HEK293 (cell line): ENCODE results near the gene TSHZ2.

Experiments
- CTCF ChIA-PET: fragments of 350-600 bp; formaldehyde crosslinking; extraction: SDS; loops from one replicate; lab custom pipeline; 2021; ENCODE audit warnings: antibody characterized with exemption; lab: Yijun Ruan, JAX
- POLR2A ChIA-PET: fragments of 300-600 bp; formaldehyde crosslinking; extraction: SDS; loops from one replicate; lab custom pipeline; 2020; ENCODE audit warnings: antibody characterized with exemption, inconsistent platforms; lab: Yijun Ruan, JAX
- H3K27ac ChIP-seq: fragments of 200-500 bp; sonication (Bioruptor generic); 2 replicates; pipeline ENCODE4 v1.5.1; 2014; ENCODE audit warnings: low read depth, low read length, control low read depth, inconsistent platforms; ENCODE audit errors: extremely low read depth
- H3K36me3 ChIP-seq, 2 experiments: fragments of 200-500 bp in 1 of 2; sonication (Bioruptor generic) in 1 of 2; 1 replicate in 1 of 2; 2 replicates in 1 of 2; pipeline ENCODE4 v1.5.1; 2014 to 2017; ENCODE audit warnings: inconsistent platforms in 2 of 2, low read length in 2 of 2; ENCODE audit not compliant: control insufficient read depth in 2 of 2, insufficient read depth in 1 of 2
- H3K4me1 ChIP-seq: fragments of 200-500 bp; sonication (Bioruptor generic); 2 replicates; pipeline ENCODE4 v1.5.1; 2014; ENCODE audit warnings: mild to moderate bottlenecking, low read length, inconsistent platforms; ENCODE audit not compliant: control insufficient read depth, insufficient read depth
- H3K4me3 ChIP-seq: 2 replicates; pipeline ENCODE4 v1.5.1; 2011; ENCODE audit warnings: low read depth, mild to moderate bottlenecking, control low read depth, low read length, moderate library complexity
- H3K9me3 ChIP-seq: fragments of 200-500 bp; sonication (Bioruptor generic); 2 replicates; pipeline ENCODE4 v1.5.1; 2014; ENCODE audit warnings: low read depth, low read length, inconsistent platforms; ENCODE audit not compliant: control insufficient read depth, insufficient read depth
- BCL11B ChIP-seq: fragments of 450-650 bp; formaldehyde crosslinking; IDR thresholded peaks from 2 replicates; pipeline ENCODE4 v1.5.1; 2016; ENCODE audit warnings: low read depth, missing biosample characterization, missing genetic modification characterization
- HOXD13 ChIP-seq: sonication (generic); formaldehyde crosslinking; IDR thresholded peaks from 2 replicates; pipeline ENCODE4 v1.8.0; 2022; ENCODE audit warnings: missing genetic modification reagents, borderline replicate concordance
- KLF1 ChIP-seq: fragments of 450-650 bp; formaldehyde crosslinking; IDR thresholded peaks from 2 replicates; pipeline ENCODE4 v1.5.1; 2016; ENCODE audit warnings: missing biosample characterization, missing genetic modification characterization
- MZF1 ChIP-seq: fragments of 450-650 bp; formaldehyde crosslinking; IDR thresholded peaks from 2 replicates; pipeline ENCODE4 v1.5.1; 2017; ENCODE audit warnings: missing biosample characterization, missing genetic modification characterization, borderline replicate concordance
- PRDM1 ChIP-seq: fragments of 450-650 bp; formaldehyde crosslinking; IDR thresholded peaks from 2 replicates; pipeline ENCODE4; 2016; ENCODE audit warnings: missing biosample characterization, missing genetic modification characterization
- PRDM6 ChIP-seq: fragments of 450-650 bp; formaldehyde crosslinking; IDR thresholded peaks from 2 replicates; pipeline ENCODE4 v1.5.1; 2017; ENCODE audit warnings: missing biosample characterization, missing genetic modification characterization
- SP7 ChIP-seq: fragments of 450-650 bp; formaldehyde crosslinking; IDR thresholded peaks from 2 replicates; pipeline ENCODE4 v1.5.1; 2016; ENCODE audit warnings: missing biosample characterization, missing genetic modification characterization
- WT1 ChIP-seq: fragments of 450-650 bp; formaldehyde crosslinking; IDR thresholded peaks from 2 replicates; pipeline ENCODE4 v1.5.1; 2016; ENCODE audit warnings: missing biosample characterization, missing genetic modification characterization
- ZBTB48 ChIP-seq: fragments of 450-650 bp; formaldehyde crosslinking; IDR thresholded peaks from 2 replicates; pipeline ENCODE4 v1.5.1; 2016; ENCODE audit warnings: missing biosample characterization, missing genetic modification characterization
- ZNF112 ChIP-seq: fragments of 450-650 bp; formaldehyde crosslinking; IDR thresholded peaks from 2 replicates; pipeline ENCODE4 v1.5.0; 2017; ENCODE audit warnings: missing biosample characterization, missing genetic modification characterization
- ZNF133 ChIP-seq: fragments of 450-650 bp; formaldehyde crosslinking; IDR thresholded peaks from 2 replicates; pipeline ENCODE4 v1.5.1; 2016; ENCODE audit warnings: missing biosample characterization, missing genetic modification characterization
- ZNF146 ChIP-seq: fragments of 450-650 bp; formaldehyde crosslinking; IDR thresholded peaks from 2 replicates; pipeline ENCODE4 v1.5.1; 2016; ENCODE audit warnings: missing biosample characterization, missing genetic modification characterization
- ZNF157 ChIP-seq: fragments of 450-650 bp; formaldehyde crosslinking; IDR thresholded peaks from 2 replicates; pipeline ENCODE4 v1.5.1; 2016; ENCODE audit warnings: missing biosample characterization, missing genetic modification characterization
- ZNF184 ChIP-seq: fragments of 450-650 bp; IDR thresholded peaks from 2 replicates; pipeline ENCODE4 v1.5.1; 2018; ENCODE audit warnings: missing biosample characterization, mild to moderate bottlenecking, missing genetic modification characterization
- ZNF366 ChIP-seq: fragments of 450-650 bp; formaldehyde crosslinking; conservative IDR thresholded peaks from 2 replicates; pipeline ENCODE4 v1.5.1; 2016; ENCODE audit warnings: missing biosample characterization, missing genetic modification characterization
- ZNF398 ChIP-seq: fragments of 450-650 bp; formaldehyde crosslinking; IDR thresholded peaks from 2 replicates; pipeline ENCODE4 v1.5.1; 2017; ENCODE audit warnings: missing biosample characterization, missing genetic modification characterization
- ZNF423 ChIP-seq: fragments of 450-650 bp; formaldehyde crosslinking; IDR thresholded peaks from 2 replicates; pipeline ENCODE4 v1.5.1; 2016; ENCODE audit warnings: missing biosample characterization, missing genetic modification characterization
- ZNF473 ChIP-seq: fragments of 450-650 bp; formaldehyde crosslinking; IDR thresholded peaks from 2 replicates; pipeline ENCODE4 v1.5.1; 2017; ENCODE audit warnings: missing biosample characterization, missing genetic modification characterization
- ZNF510 ChIP-seq: fragments of 450-650 bp; formaldehyde crosslinking; IDR thresholded peaks from 2 replicates; pipeline ENCODE4 v1.5.1; 2018; ENCODE audit warnings: mild to moderate bottlenecking, missing genetic modification characterization, missing biosample characterization; ENCODE audit not compliant: insufficient replicate concordance
- ZNF549 ChIP-seq: fragments of 450-650 bp; IDR thresholded peaks from 2 replicates; pipeline ENCODE4 v1.5.1; 2018; ENCODE audit warnings: missing biosample characterization, missing genetic modification characterization, mild to moderate bottlenecking, inconsistent platforms, moderate library complexity
- ZNF560 ChIP-seq: fragments of 450-650 bp; formaldehyde crosslinking; IDR thresholded peaks from 2 replicates; pipeline ENCODE4 v1.5.1; 2017; ENCODE audit warnings: missing biosample characterization, missing genetic modification characterization, borderline replicate concordance
- ZNF600 ChIP-seq: fragments of 450-650 bp; formaldehyde crosslinking; IDR thresholded peaks from 2 replicates; pipeline ENCODE4 v1.5.1; 2016; ENCODE audit warnings: missing biosample characterization, missing genetic modification characterization
- ZNF660 ChIP-seq: fragments of 450-650 bp; IDR thresholded peaks from 2 replicates; pipeline ENCODE4 v1.5.1; 2018; ENCODE audit warnings: missing biosample characterization, mild to moderate bottlenecking, missing genetic modification characterization
- ZNF670 ChIP-seq: fragments of 450-650 bp; formaldehyde crosslinking; IDR thresholded peaks from 2 replicates; pipeline ENCODE4 v1.5.1; 2016; ENCODE audit warnings: missing biosample characterization, missing genetic modification characterization, low read depth
- ZNF76 ChIP-seq: fragments of 450-650 bp; formaldehyde crosslinking; IDR thresholded peaks from 2 replicates; pipeline ENCODE4; 2016; ENCODE audit warnings: low read depth, missing biosample characterization, missing genetic modification characterization, borderline replicate concordance
- ZXDB ChIP-seq: fragments of 450-650 bp; formaldehyde crosslinking; IDR thresholded peaks from 2 replicates; pipeline ENCODE4 v1.5.1; 2016; ENCODE audit warnings: missing biosample characterization, missing genetic modification characterization
- TF ChIP-seq, protein P1 (sequence below): fragments of 450-650 bp; formaldehyde crosslinking; IDR thresholded peaks from 2 replicates; pipeline ENCODE4 v1.5.1; 2016; ENCODE audit warnings: missing biosample characterization, missing genetic modification characterization

Gene TSHZ2

GRCh38 chr20:53149890-53150205 lies 177.7 kb downstream of the TSHZ2 start:
- Histone ChIP-seq H3K4me1 (peaks cover 13% of the 10 kb centered on the region; the same call in 1 of the 2 replicates), H3K36me3 (no peaks in the 10 kb centered on the region), H3K9me3 (no peaks in the 10 kb centered on the region), H3K27ac (no peak overlapping the region), H3K4me3 (no peak overlapping the region)
- no peak for TF ChIP-seq ZNF157 (tag by site-specific recombination)
- no peak for TF ChIP-seq KLF1 (tag by site-specific recombination)
- peak; percentile 77; the same call in 1 of the 2 replicates for TF ChIP-seq MZF1 (tag by site-specific recombination)
- no peak for TF ChIP-seq ZNF560 (tag by site-specific recombination)
- 0 out of 2 replicates have a peak, but pooled peaks have one; percentile 48 for TF ChIP-seq SP7 (tag by site-specific recombination)
- peak; percentile 28; the same call in 1 of the 2 replicates for TF ChIP-seq ZNF600 (tag by site-specific recombination)
- 0 out of 2 replicates have a peak, but pooled peaks have one; percentile 5 for TF ChIP-seq PRDM1
- CTCF ChIA-PET, result interaction anchor here (1.3 to 1.5 kb wide), 2 partner anchors 9 to 12 kb away, joined by 3 read pairs; no protein-coding TSS in a partner anchor
- POLR2A ChIA-PET, result interaction anchor here (0.5 kb wide), 1 partner anchor 11 kb away, joined by 8 read pairs; no protein-coding TSS in a partner anchor

DNA sequence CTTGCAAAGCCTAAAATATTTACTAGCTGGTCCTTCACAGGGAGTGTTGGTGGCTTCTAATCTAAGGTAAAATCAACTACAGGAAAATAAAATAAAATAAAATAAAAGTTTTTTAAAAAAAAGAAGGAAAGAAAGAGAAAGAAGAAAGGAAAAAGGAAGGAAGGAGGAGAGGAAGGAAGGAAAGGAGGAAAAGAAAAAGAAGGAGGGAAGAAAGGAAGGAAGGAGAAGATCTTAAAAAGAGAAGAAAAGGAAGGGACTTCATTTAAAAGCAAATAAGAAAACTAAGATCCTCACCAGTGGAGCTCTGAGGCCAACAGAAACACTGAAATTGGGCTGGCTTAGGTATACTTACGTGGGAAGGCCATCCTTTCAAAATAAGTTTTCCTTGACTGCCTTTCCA lies 178.4 kb downstream of the TSHZ2 start:
- Histone ChIP-seq H3K4me1 (peaks cover 13% of the 10 kb centered on the region; the same call in 1 of the 2 replicates), H3K36me3 (no peaks in the 10 kb centered on the region), H3K27ac (no peak overlapping the region), H3K9me3 (no peaks in the 10 kb centered on the region), H3K4me3 (no peak overlapping the region)
- TF ChIP-seq ZNF510 (tag by site-specific recombination) (no peak), ZNF398 (tag by site-specific recombination) (no peak), ZNF112 (no peak), ZNF146 (tag by site-specific recombination) (no peak), ZNF423 (tag by site-specific recombination) (no peak), ZNF366 (peak; percentile 84)
- POLR2A ChIA-PET, result no interaction called here
- CTCF ChIA-PET, result interaction anchor here (1.3 kb wide), 1 partner anchor 12 kb away, joined by 3 read pairs; no protein-coding TSS in a partner anchor

DNA sequence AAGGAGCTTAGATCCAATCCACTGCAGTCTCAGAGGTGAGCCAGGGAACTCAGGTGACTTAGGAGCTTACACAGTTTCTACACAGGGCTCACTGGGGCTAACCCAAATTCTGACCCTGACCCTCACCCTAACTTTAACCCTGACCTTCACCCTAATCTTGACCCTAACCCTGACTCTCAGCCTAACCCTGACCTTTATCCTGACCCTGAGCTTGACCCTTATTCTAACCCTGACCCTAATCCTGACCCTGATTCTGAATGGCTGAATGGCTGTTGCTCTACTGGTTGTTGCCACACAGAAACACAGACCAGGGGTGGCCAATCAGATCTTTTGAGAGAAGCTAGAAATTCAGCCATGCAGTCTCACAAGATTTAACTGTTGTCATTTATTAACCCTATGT lies 180.1 kb downstream of the TSHZ2 start:
- Histone ChIP-seq H3K4me3 (no peak overlapping the region), H3K36me3 (no peaks in the 10 kb centered on the region), H3K4me1 (peaks cover 13% of the 10 kb centered on the region; the same call in 1 of the 2 replicates), H3K9me3 (no peaks in the 10 kb centered on the region), H3K27ac (no peak overlapping the region)
- ChIA-PET CTCF (no interaction called here), POLR2A (no interaction called here)
- TF ChIP-seq ZNF76 (no peak), BCL11B (0 out of 2 replicates have a peak, but pooled peaks have one; percentile 55)

DNA sequence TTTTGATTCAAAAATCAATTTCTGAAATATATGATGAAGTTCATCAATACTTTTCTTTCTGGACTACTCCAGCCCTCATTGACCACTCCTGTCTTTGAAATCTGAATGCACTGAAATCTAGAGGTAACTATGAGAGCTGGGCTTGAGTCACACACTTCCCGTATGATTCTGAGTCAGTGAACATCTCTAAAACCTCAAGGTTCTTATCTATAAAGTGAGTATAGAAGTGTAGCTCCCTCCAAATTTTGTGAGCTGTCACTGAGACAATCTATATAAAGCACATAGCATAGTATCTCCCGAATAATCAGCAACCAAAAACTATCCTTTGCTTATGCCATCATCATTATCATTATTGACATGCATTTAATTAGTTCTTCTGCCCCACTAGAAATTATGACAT lies 182.4 kb downstream of the TSHZ2 start:
- POLR2A ChIA-PET, result no interaction called here
- peaks cover under 1% of the 10 kb centered on the region; the same call in 1 of the 2 replicates for H3K4me1 ChIP-seq

More for the DNA sequence above, 182.4 kb downstream of the TSHZ2 start:
- Histone ChIP-seq H3K27ac (no peak overlapping the region), H3K9me3 (no peaks in the 10 kb centered on the region), H3K4me3 (no peak overlapping the region), H3K36me3 (no peaks in the 10 kb centered on the region)
- CTCF ChIA-PET, result no interaction called here
- no peak for TF ChIP-seq ZNF660 (tag by site-specific recombination)
- TF ChIP-seq, protein P1, sequence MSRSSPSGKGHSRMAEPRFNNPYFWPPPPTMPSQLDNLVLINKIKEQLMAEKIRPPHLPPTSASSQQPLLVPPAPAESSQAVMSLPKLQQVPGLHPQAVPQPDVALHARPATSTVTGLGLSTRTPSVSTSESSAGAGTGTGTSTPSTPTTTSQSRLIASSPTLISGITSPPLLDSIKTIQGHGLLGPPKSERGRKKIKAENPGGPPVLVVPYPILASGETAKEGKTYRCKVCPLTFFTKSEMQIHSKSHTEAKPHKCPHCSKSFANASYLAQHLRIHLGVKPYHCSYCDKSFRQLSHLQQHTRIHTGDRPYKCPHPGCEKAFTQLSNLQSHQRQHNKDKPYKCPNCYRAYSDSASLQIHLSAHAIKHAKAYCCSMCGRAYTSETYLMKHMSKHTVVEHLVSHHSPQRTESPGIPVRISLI (tag by site-specific recombination), result no peak
- no peak for TF ChIP-seq ZNF670 (tag by site-specific recombination)
- TF ChIP-seq ZNF184 (tag by site-specific recombination), result no peak
- TF ChIP-seq ZNF549, result no peak
- no peak for TF ChIP-seq WT1 (tag by site-specific recombination)
- no peak for TF ChIP-seq ZXDB
- no peak for TF ChIP-seq HOXD13 (CRISPR knock-in tag)
- no peak for TF ChIP-seq ZNF133 (tag by site-specific recombination)
- no peak for TF ChIP-seq ZNF366
- TF ChIP-seq ZBTB48 (tag by site-specific recombination), result no peak
- no peak for TF ChIP-seq PRDM6 (tag by site-specific recombination)
- TF ChIP-seq ZNF473 (tag by site-specific recombination), result no peak
- TF ChIP-seq, all 188 proteins: peak for 0
